Measurements from ENCODE around the gene RGS1.

GRCh38 chr1:192598589-192598988 lies 23.0 kb downstream of the RGS1 start:
- TF ChIP-seq, protein P1, sequence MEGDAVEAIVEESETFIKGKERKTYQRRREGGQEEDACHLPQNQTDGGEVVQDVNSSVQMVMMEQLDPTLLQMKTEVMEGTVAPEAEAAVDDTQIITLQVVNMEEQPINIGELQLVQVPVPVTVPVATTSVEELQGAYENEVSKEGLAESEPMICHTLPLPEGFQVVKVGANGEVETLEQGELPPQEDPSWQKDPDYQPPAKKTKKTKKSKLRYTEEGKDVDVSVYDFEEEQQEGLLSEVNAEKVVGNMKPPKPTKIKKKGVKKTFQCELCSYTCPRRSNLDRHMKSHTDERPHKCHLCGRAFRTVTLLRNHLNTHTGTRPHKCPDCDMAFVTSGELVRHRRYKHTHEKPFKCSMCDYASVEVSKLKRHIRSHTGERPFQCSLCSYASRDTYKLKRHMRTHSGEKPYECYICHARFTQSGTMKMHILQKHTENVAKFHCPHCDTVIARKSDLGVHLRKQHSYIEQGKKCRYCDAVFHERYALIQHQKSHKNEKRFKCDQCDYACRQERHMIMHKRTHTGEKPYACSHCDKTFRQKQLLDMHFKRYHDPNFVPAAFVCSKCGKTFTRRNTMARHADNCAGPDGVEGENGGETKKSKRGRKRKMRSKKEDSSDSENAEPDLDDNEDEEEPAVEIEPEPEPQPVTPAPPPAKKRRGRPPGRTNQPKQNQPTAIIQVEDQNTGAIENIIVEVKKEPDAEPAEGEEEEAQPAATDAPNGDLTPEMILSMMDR (conservative IDR thresholded peaks at IDR 0.05; ENCODE audit: low read depth, low read length): no peak
- TF ChIP-seq MAFK (IDR thresholded peaks at IDR 0.05; ENCODE audit: low read depth, low read length): no peak
- TF ChIP-seq CEBPB (IDR thresholded peaks at IDR 0.05; ENCODE audit: low read depth, low read length): no peak
- no peak for TF ChIP-seq POLR2A (IDR thresholded peaks at IDR 0.05; ENCODE audit: low read depth, low read length)
- no peak for TF ChIP-seq FOS (IDR thresholded peaks at IDR 0.05; ENCODE audit: low read depth, low read length)
- TF ChIP-seq MAZ (IDR thresholded peaks at IDR 0.05; ENCODE audit: borderline replicate concordance, low read depth, low read length): no peak
- TF ChIP-seq RAD21 (IDR thresholded peaks at IDR 0.05; ENCODE audit: low read length): no peak
- TF ChIP-seq CHD1 (IDR thresholded peaks at IDR 0.05; ENCODE audit: low read depth, low read length): no peak
- TF ChIP-seq, protein P2, sequence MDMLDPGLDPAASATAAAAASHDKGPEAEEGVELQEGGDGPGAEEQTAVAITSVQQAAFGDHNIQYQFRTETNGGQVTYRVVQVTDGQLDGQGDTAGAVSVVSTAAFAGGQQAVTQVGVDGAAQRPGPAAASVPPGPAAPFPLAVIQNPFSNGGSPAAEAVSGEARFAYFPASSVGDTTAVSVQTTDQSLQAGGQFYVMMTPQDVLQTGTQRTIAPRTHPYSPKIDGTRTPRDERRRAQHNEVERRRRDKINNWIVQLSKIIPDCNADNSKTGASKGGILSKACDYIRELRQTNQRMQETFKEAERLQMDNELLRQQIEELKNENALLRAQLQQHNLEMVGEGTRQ (IDR thresholded peaks at IDR 0.05; ENCODE audit: low read depth, low read length): no peak
- no peak for TF ChIP-seq SMC3 (IDR thresholded peaks at IDR 0.05; ENCODE audit: low read depth, low read length)
- no peak for TF ChIP-seq RCOR1 (IDR thresholded peaks at IDR 0.05; ENCODE audit: insufficient replicate concordance, low read length)
- no peak for TF ChIP-seq MXI1 (IDR thresholded peaks at IDR 0.05; ENCODE audit: borderline replicate concordance, low read depth, low read length)
- TF ChIP-seq BHLHE40 (IDR thresholded peaks at IDR 0.05; ENCODE audit: low read depth, low read length): no peak
- TF ChIP-seq RFX5 (IDR thresholded peaks at IDR 0.05; ENCODE audit: low read depth, low read length): no peak
